SK-N-DZ (cell line): ENCODE measurements around the gene PTPRM.

Experiments used
- DNase-seq: peaks from one replicate; pipeline ENCODE4 v3.0.0-alpha.2; 2015; ENCODE audit warnings: low spot score

Gene PTPRM

DNA sequence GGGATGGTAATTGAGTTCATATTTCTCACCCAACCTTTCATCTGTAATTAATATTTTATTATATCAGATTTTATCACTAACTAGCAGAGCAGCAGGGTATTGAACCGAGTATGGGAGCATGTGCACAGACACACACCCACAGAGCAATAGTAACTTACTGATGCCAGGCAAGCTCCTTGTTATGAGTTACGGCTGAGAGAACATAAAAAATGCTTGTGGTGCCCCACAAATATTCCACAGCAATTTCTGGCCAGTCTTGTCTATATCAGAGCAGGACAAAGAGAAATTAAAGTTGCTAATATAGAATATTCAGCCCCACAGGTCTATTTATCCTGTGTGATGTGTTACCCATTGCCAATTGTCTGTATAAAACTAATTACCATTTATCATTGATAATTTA, 540.3 kb downstream of the PTPRM start:
- DNase-seq = no peak

DNA sequence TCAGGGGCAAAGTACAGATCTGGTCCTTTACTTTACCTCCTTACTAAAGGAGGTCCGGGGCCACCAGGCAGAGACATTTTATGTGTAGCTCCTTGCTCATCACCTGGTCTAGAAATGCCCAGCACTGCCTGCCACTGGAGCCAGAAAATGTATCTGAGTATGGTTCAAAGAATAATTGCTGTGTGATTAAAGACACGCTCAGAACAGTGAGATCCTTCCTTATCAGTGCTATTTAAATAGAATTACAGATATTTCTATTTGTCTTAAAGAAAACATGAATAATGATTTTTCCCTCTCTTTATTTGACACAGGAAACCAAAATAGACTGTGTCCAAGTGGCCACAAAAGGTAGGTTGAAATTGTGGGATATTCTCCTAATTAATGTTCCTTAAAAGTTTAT, 547.4 kb downstream of the PTPRM start:
- DNase-seq = no peak

DNA sequence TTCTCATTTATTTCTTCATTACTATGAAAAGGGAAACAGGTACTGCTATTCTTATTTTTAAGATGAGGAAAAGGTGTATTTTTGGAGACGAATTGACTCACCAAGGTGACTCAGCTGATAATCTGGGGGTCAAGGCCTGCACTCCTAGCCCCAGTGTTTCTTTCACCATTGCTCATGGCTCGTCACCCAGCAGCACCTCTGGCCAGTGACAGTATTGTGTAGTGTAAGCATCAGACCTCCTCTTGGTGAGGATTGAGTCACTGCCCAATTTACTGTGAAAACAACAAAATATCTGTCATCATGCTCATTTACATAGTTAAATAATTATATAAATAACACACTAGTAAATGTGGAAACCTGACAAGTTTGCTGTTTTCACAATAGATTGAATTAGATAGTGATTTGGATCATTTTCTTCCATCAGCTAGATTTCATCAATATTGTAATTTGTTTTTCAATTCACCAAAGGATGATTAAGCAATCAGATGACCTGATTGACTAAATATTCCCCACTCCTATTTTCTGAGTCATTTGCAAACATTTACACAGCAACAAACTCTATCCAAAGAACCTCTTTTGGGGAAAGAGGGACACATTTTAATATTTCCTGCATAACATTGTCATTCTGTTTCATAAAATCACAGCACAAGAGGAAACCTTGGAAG, 549.4 kb downstream of the PTPRM start:
- no peak for DNase-seq

DNA sequence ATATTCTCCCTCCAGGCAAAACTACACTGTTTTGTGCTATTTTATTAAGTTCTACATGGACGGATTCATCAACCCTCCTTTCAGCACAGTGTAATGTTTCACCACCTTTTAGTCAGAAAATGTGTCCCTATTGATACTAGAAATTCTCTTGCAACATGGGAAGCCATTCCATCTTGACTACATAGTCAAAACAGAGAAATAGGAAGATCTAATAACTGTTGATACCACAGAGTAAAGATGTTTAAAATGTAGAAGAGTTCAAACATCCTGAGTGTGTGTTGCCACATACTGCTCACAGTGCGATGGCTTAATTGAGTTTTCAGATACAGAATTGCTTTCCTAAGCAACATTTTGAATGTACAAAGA, 549.9 kb downstream of the PTPRM start:
- no peak for DNase-seq

DNA sequence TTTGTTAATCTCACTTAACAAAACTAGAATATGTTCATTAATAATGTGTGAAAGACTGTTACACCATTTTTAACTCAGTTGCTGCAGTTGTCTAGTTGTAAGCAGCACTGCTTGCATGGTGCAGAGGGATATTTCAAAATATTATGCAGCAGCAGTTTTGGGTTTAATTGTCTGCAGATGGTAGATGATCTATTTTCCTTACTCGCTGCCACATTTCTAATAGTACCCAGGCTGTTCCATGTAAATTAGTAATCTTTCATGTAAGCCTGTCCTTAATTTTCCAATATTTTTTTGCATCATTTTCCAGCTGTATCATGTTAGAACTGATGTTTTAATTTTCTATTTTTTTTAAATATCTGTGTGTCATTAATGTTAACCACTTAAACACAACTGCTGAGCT, 554.0 kb downstream of the PTPRM start:
- DNase-seq = no peak

DNA sequence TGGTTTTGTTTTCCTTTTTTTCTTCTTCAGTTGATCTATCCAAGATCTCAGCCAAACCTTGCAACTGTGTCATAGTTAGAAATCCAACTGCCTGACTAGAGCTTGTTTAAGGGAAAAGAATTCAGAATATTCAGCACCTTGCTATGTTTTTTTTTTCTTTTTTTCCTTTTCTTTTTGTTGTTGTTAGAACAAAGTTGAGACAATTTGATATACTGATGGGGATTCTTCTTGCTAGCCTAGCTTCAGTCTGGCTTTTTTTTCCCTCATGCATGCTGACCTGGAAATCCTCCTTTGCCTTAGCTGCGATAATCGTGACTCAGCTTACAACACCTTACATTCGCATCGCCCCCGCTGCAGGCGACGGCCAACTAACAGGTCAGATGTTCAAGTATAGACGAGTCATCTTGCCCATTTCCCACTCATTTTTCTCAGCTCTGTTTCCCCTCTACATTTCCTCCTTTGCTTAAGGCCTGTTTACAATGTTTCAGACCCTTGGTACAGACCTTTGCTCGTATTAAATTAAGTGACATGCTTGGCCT, 554.9 kb downstream of the PTPRM start:
- no peak for DNase-seq

DNA sequence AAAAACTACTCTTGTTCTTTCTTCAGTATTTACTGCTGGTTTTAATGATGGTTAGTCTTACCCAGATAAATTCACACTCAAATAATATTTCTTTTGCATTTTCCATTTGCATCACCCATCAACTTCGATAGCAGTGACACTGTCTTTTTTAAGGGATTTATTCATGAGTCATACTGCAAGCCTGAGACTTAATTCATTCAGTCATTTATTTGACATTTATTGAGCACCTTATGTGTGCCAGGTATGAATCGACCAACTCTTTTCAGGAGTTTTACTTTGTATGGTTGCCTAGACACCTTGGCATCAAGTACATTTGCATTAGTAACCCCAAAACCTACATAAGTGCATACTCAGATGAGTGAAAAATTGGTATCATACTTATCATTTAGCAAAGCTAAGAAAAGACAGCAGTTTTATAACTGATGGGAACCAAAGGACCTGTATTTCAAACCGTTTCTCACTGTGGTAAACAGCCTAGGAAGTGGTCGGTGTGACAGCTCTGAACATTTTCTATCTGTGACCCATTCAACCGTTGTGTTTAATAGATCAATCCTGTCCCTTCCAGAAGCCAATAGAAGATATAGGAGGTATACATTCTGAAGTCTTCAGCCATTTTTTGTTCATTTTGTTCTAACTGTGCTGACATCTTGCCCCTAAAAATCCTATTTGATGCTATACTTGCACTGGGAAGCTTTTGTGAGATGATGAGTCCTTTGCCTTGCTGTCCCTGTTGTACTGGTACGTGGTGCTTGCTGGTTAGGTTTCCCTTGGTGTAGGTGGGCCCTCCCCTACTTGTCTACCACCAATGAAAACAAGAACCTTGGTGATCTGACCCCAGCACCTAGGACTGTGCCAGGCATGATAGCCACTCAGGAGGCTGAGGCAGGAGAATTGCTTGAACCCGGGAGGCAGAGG, 557.4 kb downstream of the PTPRM start:
- no peak for DNase-seq

DNA sequence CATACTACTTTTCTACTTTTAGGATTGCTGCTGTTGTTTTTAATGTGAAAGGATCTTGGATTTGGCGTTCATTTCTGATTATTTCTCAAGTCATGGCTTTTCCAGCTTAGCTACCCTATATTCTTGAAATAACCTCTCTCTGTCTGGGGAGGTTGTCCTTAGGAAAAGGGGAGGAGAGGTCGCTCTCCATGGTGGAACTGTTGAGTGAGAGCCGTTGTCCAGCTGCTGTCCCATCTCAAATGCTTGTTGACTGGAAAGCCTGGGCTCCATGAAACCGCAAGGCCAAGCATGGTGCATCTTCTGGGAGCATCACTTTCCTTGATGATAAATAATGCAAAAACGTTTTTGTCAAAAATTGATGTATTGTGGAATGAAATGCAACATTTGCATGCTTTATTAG, 563.0 kb downstream of the PTPRM start:
- no peak for DNase-seq

DNA sequence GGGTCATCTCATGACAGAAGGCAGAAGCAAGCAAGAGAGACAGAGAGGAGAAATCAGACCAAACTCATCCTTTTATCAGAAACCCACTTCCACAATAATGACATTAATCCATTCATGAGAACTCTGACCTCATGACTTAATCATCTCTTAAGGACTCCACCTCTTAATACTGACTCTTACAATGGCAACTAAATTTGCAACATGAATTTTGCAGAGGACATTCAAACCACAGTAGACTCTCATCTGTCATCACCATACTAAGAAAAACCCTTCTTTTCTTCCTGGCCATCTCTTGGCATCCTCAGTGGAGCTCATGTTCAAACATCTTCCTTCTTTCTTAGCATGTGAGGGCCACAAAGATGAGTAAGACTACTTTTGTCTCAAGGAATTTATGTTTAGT, 565.9 kb downstream of the PTPRM start:
- DNase-seq = no peak

DNA sequence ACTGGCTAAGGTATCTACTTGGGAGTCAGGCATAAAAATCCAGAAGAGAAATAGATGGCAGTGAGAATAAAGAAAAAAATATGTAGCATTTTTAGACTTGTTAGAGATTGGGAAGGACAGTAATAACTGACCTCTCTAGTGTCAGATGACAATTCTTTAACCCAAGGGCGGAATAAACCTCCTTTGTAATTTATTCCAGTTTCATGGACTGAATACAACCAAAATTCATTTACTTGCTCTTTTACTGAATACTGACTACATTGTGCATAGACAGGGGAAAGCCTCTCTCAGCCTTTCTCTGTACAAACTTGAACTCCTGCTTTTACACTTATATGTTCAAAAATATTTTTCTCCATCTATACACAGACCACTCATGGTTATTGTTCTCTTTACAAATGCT, 566.8 kb downstream of the PTPRM start:
- no peak for DNase-seq

DNA sequence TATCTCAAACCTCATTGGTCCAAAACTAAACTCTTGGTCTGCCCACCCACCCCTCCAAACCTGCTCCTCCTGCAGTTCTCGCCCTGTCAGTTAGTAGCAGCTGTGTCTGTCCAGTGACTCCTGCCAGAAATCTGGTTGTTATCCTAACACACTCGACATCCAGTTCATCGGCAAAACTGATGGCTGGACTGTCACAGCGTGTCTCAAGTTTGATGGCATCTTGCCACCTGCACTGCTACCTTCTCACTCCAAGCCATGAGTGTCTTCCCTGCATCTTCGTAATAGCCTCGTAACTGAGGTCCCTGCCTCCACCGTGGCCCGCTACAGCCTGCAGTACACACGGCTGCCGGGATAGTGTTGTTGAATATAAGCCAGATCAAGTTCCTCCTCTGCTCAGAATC, 572.0 kb downstream of the PTPRM start:
- DNase-seq = no peak

DNA sequence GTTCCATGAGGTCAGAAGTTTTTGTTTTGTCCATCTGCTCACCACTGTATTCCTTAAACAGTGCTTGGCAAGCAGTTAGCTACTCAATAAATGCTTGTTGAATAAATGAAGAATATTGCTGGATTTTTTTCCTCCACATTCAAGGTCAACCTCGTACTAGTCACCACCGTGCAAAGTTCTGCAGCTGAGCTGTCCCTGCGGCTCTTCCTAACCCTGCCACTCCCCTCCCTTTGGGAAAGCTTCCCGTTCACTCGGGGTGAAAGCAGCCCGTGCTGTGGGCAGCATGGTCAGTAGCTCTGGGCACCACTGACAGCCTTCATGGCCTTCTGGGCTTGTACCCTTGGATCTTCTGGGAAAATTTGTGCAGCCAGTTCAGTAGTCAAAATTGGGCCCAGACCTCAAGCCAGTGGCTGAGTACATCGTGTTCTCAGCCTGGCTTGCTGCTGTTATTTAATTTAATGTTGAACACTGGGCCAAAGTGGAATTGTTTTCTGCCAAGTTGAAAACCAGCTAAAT, 572.8 kb downstream of the PTPRM start:
- no peak for DNase-seq

DNA sequence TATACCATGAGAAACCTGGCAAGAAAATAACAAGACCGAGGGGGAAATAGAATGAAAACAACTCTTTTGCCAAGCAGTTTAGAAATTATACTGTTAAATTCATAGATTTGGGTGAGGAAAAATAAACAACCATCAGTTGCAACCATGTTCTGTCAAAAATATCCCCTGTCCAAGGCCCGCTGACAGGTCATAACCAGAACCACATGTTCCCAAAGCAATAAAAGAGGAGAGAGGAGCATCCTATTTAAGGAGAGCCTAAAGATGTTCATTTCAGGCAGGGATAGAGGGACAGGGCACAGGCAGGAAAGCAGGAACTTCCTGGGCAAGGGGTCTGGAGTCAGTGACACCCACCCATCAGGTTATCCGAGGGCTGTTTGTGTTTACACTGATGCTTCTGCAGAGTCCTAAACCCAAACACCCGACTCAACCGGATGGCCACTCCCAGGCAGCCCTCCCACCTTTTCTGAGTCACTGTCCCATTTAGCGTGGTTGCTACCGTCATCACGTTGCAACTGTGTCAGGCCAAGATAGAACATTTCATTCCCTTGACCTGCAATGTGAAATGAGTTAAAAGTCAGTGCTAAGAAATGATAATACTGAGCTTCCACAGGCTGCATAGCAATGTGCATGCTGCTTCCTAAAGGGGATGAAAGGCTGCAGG, 573.9 kb downstream of the PTPRM start:
- DNase-seq = no peak

DNA sequence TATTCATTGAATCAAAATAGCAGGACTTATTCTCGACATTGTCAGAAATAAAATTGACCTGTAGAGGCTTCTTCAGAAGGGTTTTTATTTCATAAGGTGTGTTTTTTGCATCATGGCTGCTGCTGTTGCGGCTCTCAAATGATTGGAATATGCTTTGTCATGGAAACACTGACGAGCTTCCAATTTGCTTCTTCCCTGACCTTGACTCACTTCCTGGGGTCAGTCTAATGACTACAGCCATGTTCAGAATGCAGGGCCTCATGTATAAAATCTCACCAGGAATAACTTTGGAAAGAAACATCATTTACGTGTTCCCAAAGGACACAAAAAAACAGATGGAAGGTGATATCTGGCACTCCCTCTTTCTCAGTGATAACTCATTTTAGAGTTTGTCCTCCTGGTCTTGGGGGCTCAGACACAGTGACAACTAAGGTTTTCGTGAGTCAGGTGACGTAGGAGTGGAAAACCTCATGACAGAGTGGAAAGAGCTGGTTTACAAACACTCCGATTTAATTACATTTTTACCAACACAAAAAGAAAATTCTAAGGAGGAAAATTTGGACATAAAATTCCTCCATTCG, 575.1 kb downstream of the PTPRM start:
- DNase-seq = no peak

DNA sequence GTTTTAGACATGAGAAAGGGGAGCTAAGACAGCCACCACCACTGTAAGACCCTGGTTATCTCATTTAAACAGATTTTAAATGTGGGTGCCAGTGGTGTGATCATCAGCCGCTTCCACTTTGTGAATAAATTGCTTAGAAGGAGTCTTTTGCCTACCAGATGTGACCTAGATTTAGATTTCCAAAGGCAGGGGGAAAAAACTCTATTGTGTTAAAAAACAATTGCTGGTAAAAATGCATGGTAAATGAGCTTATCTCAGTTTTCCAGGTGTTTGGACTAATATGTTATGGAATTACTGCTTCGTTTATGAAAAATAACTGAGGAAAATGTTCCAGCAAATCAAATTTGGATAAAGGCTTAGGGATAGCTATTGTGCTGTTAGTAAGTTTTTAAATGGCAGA, 575.8 kb downstream of the PTPRM start:
- DNase-seq = no peak

DNA sequence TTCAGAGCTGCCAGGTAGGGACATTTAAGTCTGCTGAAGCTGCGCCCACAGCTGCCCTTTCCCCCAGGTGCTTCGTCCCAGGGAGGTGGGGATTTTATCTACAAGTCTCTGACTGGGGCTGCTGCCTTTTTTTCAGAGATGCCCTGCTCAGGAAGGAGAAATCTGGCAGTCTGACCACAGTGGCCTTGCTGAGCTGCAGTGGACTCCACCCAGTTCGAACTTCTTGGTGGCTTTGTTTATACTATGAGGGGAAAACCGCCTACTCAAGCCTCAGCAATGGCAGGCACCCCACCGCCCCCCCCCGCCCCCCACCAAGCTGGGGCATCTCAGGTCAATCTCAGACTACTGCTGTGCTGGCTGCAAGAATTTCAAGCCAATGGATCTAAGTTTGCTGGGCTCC, 584.1 kb downstream of the PTPRM start:
- DNase-seq = no peak

DNA sequence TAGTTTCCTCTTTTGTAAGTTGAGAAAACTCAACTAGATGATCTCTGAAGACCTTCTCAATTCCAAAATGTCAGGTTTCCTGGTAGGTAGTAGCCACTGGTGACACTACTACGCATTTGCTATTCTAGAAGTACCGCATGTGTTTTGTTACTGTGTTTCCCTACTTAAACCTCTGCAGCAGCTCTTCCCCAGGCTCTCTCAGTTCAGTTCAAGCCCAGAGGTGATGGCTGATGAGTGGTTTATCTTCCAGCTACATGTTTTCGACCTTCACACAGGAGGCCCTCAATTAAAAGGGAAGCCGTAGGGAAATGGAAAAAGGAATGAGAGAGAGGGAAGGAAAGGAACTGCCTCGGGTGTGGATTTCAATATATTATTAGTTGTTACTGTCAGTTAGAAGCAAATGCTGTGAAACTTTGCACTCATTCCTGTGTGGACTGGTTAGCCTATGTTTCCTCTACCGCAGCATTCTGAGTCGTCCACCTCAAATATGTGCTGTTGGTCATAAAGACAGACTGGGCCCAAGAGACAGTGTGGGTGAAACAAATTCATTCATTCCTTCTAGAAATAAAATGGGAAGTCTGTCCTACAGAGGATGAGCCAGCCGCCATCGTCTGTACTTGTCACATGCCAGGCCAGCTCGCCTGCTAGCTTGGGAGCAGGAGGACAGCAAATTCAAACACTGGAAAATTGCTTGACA, 586.9 kb downstream of the PTPRM start:
- DNase-seq = no peak

DNA sequence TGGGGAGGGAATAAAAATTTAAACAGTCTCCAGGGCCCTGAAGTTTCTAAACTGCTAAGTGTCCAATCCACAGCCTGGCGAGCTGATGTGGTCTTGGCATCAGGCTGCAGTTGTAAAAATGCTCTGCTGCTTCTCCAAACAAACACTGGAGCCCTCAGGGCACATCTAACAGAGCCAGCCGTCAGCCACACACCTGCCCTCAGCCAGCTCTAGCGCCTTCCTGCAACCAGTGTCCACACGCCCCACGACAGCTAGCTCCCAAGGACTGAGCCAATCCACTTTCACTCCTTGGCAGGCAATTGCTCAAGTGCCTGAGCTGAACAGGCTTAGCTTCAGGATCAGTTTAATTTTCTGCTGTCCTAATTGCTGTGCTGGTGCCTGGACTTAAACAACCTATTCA, 595.7 kb downstream of the PTPRM start:
- DNase-seq = no peak

DNA sequence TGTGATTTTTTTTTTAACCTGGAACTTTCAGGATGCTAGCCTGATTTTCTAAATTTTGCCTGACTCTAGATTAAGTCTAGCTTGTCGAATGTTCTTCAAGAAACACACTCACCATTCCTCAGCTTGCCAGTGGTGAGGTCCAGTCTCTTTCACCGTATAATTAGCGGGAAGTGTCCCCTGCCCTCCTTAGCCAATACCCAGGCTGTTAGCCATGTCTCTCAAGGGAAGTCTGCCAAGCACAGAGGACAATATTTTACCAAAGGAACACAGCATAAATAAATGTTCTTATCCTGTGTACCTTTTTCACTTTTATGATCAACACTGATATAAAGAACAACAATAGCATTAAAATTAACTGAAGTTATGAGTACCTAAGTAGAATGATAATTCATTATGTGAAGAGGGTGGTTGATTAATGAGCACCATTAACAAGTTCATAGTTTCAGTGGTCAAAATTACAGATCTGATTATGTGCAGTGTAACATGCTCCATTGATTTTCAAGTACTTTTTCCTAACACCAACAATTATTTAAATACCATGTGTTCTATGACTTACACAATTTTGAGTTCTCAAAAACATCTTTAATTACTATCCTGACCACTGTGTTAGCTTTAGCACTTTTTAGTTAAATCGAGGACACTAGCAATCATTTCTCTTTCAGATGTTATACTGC, 596.3 kb downstream of the PTPRM start:
- no peak for DNase-seq

DNA sequence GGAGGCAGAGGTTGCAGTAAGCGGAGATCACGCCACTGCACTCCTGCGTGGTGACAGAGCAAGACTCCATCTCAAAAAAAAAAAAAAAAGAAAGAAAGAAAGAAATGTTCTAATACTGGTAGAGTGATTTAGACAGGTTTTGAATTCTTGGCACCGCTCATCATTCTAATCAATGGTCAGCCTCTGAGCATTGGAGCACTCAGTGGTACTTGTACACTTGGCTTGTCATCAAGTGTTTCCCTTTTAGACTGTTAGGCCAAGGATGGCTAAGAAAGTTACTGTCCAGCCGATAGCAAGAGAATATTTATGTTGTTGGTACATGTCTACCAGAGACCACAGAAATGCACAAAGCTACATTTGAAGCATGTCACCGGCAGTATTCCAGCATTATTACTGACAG, 598.0 kb downstream of the PTPRM start:
- no peak for DNase-seq

DNA sequence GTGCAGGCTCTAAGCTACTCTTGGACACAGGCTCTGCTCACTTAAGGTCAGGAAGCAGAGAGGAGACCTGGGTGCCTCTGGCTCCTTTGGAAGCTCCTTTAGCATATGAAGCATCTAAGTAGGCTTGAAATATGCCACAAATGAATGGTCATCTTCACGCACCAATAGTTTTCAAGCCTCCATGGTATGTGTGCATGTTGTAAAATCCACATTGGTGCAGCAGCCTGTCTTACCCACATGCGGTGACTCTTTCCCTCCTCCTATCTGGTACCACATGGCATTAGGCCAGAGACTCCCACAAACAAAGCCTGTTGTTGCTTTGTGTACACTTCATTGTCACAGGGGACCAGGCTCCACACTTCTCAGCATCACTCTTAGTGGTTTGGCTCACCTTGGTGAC, 599.9 kb downstream of the PTPRM start:
- DNase-seq = no peak
